Ovary (tissue), 3 donors: ENCODE measurements around the gene METAP1.

ENCODE experiments used
- POLR2A ChIP-seq: fragments of 450-650 bp; IDR thresholded peaks from one replicate; pipeline ENCODE4 v1.6.1; 2017; ENCODE audit warnings: antibody characterized with exemption, mild to moderate bottlenecking, moderate library complexity
- TF ChIP-seq, protein P1 (sequence below), 3 donors: fragments of 450-650 bp in 2 of 3; fragments of 200-600 bp in 1 of 3; IDR thresholded peaks; one replicate each; pipeline versions ENCODE4 v1.5.1 to v1.8.0; 2016 to 2022; ENCODE audit warnings: antibody characterized with exemption in 3 of 3, mild to moderate bottlenecking in 1 of 3
- donor health status: DM: no; HTN: no; CAD: no.

- TF ChIP-seq POLR2A: no peak
- TF ChIP-seq, protein P1, sequence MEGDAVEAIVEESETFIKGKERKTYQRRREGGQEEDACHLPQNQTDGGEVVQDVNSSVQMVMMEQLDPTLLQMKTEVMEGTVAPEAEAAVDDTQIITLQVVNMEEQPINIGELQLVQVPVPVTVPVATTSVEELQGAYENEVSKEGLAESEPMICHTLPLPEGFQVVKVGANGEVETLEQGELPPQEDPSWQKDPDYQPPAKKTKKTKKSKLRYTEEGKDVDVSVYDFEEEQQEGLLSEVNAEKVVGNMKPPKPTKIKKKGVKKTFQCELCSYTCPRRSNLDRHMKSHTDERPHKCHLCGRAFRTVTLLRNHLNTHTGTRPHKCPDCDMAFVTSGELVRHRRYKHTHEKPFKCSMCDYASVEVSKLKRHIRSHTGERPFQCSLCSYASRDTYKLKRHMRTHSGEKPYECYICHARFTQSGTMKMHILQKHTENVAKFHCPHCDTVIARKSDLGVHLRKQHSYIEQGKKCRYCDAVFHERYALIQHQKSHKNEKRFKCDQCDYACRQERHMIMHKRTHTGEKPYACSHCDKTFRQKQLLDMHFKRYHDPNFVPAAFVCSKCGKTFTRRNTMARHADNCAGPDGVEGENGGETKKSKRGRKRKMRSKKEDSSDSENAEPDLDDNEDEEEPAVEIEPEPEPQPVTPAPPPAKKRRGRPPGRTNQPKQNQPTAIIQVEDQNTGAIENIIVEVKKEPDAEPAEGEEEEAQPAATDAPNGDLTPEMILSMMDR (IDR thresholded peaks at IDR 0.05): no peak
Observed at GRCh38 chr4:99008051-99008450, 12.5 kb downstream of the METAP1 start.
